Right lobe of liver (tissue), 6 donors: ENCODE measurements around the gene RPRML. TPM values are rescaled to one million over a fixed set of nuclear protein-coding genes. Genes with fewer than 3 reads are reported as not detected.

ENCODE experiments used
- ATAC-seq, 4 donors: fragments of 200-7000 bp; cut with Tn5 transposase; one replicate each; pipeline ENCODE4 v1.9.1; 2020; ENCODE audit warnings: mild to moderate bottlenecking in 4 of 4, moderate library complexity in 4 of 4
- DNase-seq, 3 donors: peaks; one replicate each; pipeline ENCODE4 v3.0.0-alpha.2; 2020
- H3K27ac ChIP-seq, 3 donors: fragments of 200-600 bp; one replicate each; pipeline ENCODE4 v1.8.0; 2022
- H3K27me3 ChIP-seq, 2 donors: fragments of 200-600 bp; one replicate each; pipeline ENCODE4 v1.8.0; 2022
- H3K36me3 ChIP-seq, 4 donors: fragments of 200-600 bp; sonication (generic) in 1 of 4; one replicate each; pipeline versions ENCODE4 v1.5.1 to v1.8.0; 2017 to 2022; ENCODE audit warnings: control low read depth in 1 of 4
- H3K4me1 ChIP-seq, 4 donors: fragments of 200-600 bp; sonication (generic) in 1 of 4; one replicate each; pipeline versions ENCODE4 v1.5.1 to v1.8.0; 2017 to 2022; ENCODE audit warnings: control low read depth in 1 of 4
- H3K4me3 ChIP-seq, 3 donors: fragments of 200-600 bp; one replicate each; pipeline ENCODE4 v1.8.0; 2022
- H3K9me3 ChIP-seq, 4 donors: fragments of 200-600 bp; sonication (generic) in 1 of 4; one replicate each; pipeline versions ENCODE4 v1.5.1 to v1.8.0; 2017 to 2022; ENCODE audit warnings: control low read depth in 1 of 4
- POLR2A ChIP-seq: fragments of 450-650 bp; IDR thresholded peaks from one replicate; pipeline ENCODE4 v1.6.1; 2017; ENCODE audit warnings: antibody characterized with exemption, mild to moderate bottlenecking
- WGBS: methylation state at CpG from one replicate; pipeline ENCODE4 v1.1.6; 2018; ENCODE audit warnings: low coverage, low lambda C conversion rate; ENCODE audit not compliant: insufficient coverage; ENCODE audit errors: missing lambda C conversion rate; 5-methylcytosine and 5-hydroxymethylcytosine counted together
- intact Hi-C, 2 donors: fragments of 100-400 bp; cut with DNase I; formaldehyde crosslinking; loops; one replicate each; pipeline versions ENCODE4 v1.11.2 to v1.14.1; 2022
- total RNA-seq, 6 experiments: library from RNA; depleted of rRNA in 2 of 6; stranded (reverse); fragments of >200 nt in 2 of 6; fragmentation: NEBNext Ultra II Directional in 3 of 6; extraction: Animal tissue kit (Norgen Biotek cat#: 25700) in 3 of 6; gene quantifications; one replicate each; pipeline versions ENCODE4 v1.1.0 to v1.2.4, GENCODE V29; 2016 to 2023
- TF ChIP-seq, protein P1 (sequence below), 4 donors: fragments of 200-600 bp in 3 of 4; fragments of 450-650 bp in 1 of 4; IDR thresholded peaks; one replicate each; pipeline versions ENCODE4 v1.5.1 to v1.8.0; 2016 to 2022; ENCODE audit warnings: antibody characterized with exemption in 4 of 4, mild to moderate bottlenecking in 2 of 4
- donor health status: DM: no; HTN: yes; CAD: no.
- donor health status: DM: no; HTN: no; CAD: no.
- donor health status: DM: no; HTN: no; CAD: no.
- donor health status: DM: no; HTN: yes; CAD: no.
- donor health status: DM: no; HTN: yes; CAD: no.

Gene RPRML
- total RNA-seq, 6 experiments from 2014 or later: 0.25 TPM; not detected in 5

DNA sequence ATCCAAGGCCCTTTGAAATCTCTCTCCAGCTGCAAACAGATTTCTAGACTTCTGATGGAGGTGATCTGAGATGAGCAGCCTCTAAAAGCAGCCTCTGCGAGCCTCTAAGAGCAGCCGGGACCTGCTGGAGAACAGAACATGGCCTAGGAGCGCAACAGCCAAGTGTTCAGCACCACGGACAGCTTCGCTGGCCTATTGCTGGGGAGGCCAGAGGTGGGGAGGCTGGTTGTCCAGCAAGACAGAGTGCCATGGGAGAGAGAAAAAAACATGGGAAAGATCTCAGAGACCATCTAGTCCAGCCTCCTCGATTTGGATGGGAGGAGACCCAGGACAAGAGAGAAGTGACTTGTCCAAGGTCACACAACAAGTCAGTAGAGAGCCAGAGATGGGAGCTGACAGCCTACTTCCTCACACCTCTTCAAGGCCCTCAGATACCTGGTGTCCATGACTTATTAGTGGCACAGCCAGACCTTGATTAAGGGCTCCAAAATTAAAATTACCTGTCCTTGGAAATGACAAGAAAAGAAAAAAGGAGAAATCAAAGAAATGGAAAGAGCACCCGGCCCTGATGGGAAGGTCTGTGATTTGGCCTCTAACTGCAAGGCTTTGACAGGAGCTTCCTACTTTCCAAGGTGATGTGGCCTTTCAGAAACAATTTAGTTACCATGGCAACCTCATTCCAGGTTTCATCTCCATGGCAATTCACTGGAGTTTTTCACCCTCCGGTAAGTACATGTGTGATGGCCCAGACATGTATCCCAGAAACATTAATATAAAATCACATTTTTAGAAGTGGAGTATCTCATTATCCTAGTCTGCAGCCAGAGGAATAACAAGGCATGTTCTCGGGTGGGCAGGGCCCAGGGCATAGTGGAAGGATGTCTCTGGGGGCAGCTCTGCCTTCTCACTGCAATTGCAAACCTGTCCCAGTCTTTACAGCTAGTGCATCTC, 14.5 kb downstream of the RPRML start:
- Histone ChIP-seq H3K9me3 (no peaks in the 10 kb centered on the region), H3K36me3 (no peaks in the 10 kb centered on the region), H3K27ac (no peak overlapping the region), H3K4me3 (no peak overlapping the region), H3K4me1 (no peaks in the 10 kb centered on the region), H3K27me3 (no peaks in the 10 kb centered on the region)
- DNase-seq (no peak), ATAC-seq (no peak)
- intact Hi-C loops: no loop called here
- WGBS: 87% methylated on average over 6 of the region's 9 CpGs
- TF ChIP-seq, protein P1, sequence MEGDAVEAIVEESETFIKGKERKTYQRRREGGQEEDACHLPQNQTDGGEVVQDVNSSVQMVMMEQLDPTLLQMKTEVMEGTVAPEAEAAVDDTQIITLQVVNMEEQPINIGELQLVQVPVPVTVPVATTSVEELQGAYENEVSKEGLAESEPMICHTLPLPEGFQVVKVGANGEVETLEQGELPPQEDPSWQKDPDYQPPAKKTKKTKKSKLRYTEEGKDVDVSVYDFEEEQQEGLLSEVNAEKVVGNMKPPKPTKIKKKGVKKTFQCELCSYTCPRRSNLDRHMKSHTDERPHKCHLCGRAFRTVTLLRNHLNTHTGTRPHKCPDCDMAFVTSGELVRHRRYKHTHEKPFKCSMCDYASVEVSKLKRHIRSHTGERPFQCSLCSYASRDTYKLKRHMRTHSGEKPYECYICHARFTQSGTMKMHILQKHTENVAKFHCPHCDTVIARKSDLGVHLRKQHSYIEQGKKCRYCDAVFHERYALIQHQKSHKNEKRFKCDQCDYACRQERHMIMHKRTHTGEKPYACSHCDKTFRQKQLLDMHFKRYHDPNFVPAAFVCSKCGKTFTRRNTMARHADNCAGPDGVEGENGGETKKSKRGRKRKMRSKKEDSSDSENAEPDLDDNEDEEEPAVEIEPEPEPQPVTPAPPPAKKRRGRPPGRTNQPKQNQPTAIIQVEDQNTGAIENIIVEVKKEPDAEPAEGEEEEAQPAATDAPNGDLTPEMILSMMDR (IDR thresholded peaks at IDR 0.05): no peak
- no peak for TF ChIP-seq POLR2A

- no peak for DNase-seq
- 92% methylated on average over 2 of the region's 2 CpGs for WGBS
- no peaks in the 10 kb centered on the region for H3K4me1 ChIP-seq
- no peaks in the 10 kb centered on the region for H3K36me3 ChIP-seq
- intact Hi-C loops: no loop called here
- H3K27me3 ChIP-seq: no peaks in the 10 kb centered on the region
- H3K9me3 ChIP-seq: no peaks in the 10 kb centered on the region
- TF ChIP-seq POLR2A: no peak
- TF ChIP-seq, protein P1 (IDR thresholded peaks at IDR 0.05): no peak
- no peak overlapping the region for H3K4me3 ChIP-seq
- ATAC-seq: no peak
- H3K27ac ChIP-seq: no peak overlapping the region
These were observed 15.5 kb downstream of the RPRML start for GRCh38 chr17:46963571-46963970.

- Histone ChIP-seq H3K4me3 (no peak overlapping the region), H3K27me3 (no peaks in the 10 kb centered on the region), H3K36me3 (no peaks in the 10 kb centered on the region), H3K9me3 (no peaks in the 10 kb centered on the region), H3K4me1 (no peaks in the 10 kb centered on the region), H3K27ac (no peak overlapping the region)
- intact Hi-C loops: no loop called here
- no peak for TF ChIP-seq POLR2A
- TF ChIP-seq, protein P1 (IDR thresholded peaks at IDR 0.05): no peak
- DNase-seq: peak in 1 of 3 donors; percentile 21
- ATAC-seq: peak in 1 of 4 donors; percentile 51
- 0% methylated on average over 1 of the region's 1 CpG for WGBS
These were observed 16.7 kb downstream of the RPRML start for GRCh38 chr17:46962374-46962790.

DNA sequence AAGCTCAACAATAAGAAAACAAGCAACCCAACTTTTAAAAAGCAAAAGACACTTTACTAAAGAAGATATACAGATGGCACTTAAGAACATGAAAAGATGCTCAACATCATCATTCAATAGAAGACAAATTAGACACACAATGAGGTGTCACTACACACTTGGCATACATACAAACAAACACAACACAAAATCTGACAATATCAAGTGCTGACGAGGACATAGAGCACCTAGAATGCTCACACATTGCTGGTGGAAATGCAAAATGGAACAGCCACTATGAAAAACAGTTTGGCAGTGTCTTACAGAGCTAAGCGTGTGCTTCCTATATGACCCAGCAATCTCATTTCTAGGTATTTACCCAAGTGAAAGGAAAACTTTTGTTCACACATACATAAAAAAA, 18.9 kb downstream of the RPRML start:
- Histone ChIP-seq H3K27ac (no peak overlapping the region), H3K4me3 (no peak overlapping the region), H3K36me3 (no peaks in the 10 kb centered on the region), H3K9me3 (no peaks in the 10 kb centered on the region), H3K27me3 (no peaks in the 10 kb centered on the region), H3K4me1 (no peaks in the 10 kb centered on the region)
- WGBS: 50% methylated on average over 2 of the region's 2 CpGs
- DNase-seq (no peak), ATAC-seq (no peak)
- intact Hi-C loops: no loop called here
- no peak for TF ChIP-seq POLR2A
- TF ChIP-seq, protein P1 (IDR thresholded peaks at IDR 0.05): no peak
